Loucy (cell line): ENCODE data around the gene RASD1.

Experiments used
- H2AFZ ChIP-seq: fragments of 200-600 bp; sonication (generic); 2 replicates; pipeline ENCODE4 v1.6.0; 2016; ENCODE audit warnings: antibody characterized with exemption, mild to moderate bottlenecking, low read length, moderate library complexity
- H3F3A ChIP-seq: fragments of 200-600 bp; 2 replicates; pipeline ENCODE4 v1.6.0; 2016; ENCODE audit warnings: antibody characterized with exemption, low read depth, mild to moderate bottlenecking
- H3K27me3 ChIP-seq: fragments of 200-600 bp; sonication (generic); 2 replicates; pipeline ENCODE4 v1.6.1; 2014; ENCODE audit warnings: low read length, mild to moderate bottlenecking; ENCODE audit not compliant: insufficient read depth, poor library complexity, severe bottlenecking
- H3K36me3 ChIP-seq: fragments of 200-600 bp; sonication (generic); 2 replicates; pipeline ENCODE4 v1.6.1; 2016; ENCODE audit warnings: low read length; ENCODE audit not compliant: insufficient read depth
- H3K4me1 ChIP-seq: fragments of 200-600 bp; sonication (generic); 2 replicates; pipeline ENCODE4 v1.5.1; 2014; ENCODE audit warnings: low read length, mild to moderate bottlenecking; ENCODE audit not compliant: insufficient read depth, poor library complexity, severe bottlenecking
- H3K4me2 ChIP-seq: fragments of 200-600 bp; sonication (generic); 2 replicates; pipeline ENCODE4 v1.6.0; 2014; ENCODE audit warnings: antibody characterized with exemption, low read length, low read depth, mild to moderate bottlenecking; ENCODE audit not compliant: poor library complexity, severe bottlenecking
- H3K4me3 ChIP-seq: fragments of 200-600 bp; sonication (generic); 2 replicates; pipeline ENCODE4 v1.5.1; 2014; ENCODE audit warnings: low read length, mild to moderate bottlenecking, mixed read lengths; ENCODE audit not compliant: poor library complexity, severe bottlenecking
- H3K79me2 ChIP-seq: fragments of 200-600 bp; sonication (generic); 2 replicates; pipeline ENCODE4 v1.6.1; 2014; ENCODE audit warnings: low read length; ENCODE audit not compliant: insufficient read depth
- H3K9ac ChIP-seq: fragments of 200-600 bp; sonication (generic); 2 replicates; pipeline ENCODE4 v1.6.0; 2014; ENCODE audit warnings: mild to moderate bottlenecking, low read depth, low read length, moderate library complexity; ENCODE audit not compliant: poor library complexity, severe bottlenecking
- H3K9me2 ChIP-seq: fragments of 200-600 bp; sonication (generic); replicated peaks from 2 replicates; pipeline ENCODE4 v1.6.1; 2016; ENCODE audit warnings: low read depth, low read length, mixed read lengths
- H3K9me3 ChIP-seq: fragments of 200-600 bp; sonication (generic); 2 replicates; pipeline ENCODE4 v1.6.1; 2014; ENCODE audit warnings: mild to moderate bottlenecking, antibody characterized with exemption, low read length, low read depth; ENCODE audit not compliant: insufficient read depth
- H4K20me1 ChIP-seq: fragments of 200-600 bp; sonication (generic); 2 replicates; pipeline ENCODE4 v1.6.0; 2014; ENCODE audit warnings: antibody characterized with exemption, low read length, mild to moderate bottlenecking; ENCODE audit not compliant: insufficient read depth, poor library complexity, severe bottlenecking
- EZH2phosphoT487 ChIP-seq: fragments of 200-600 bp; IDR thresholded peaks from 2 replicates; pipeline ENCODE4 v1.6.1; 2018; ENCODE audit warnings: antibody characterized with exemption, mild to moderate bottlenecking, moderate library complexity, borderline replicate concordance
- TF ChIP-seq, protein P1 (sequence below): fragments of 200-600 bp; sonication (generic); conservative IDR thresholded peaks from 2 replicates; pipeline ENCODE4 v1.5.1; 2014; ENCODE audit warnings: mild to moderate bottlenecking, antibody characterized with exemption, low read length

RASD1 gene

DNA sequence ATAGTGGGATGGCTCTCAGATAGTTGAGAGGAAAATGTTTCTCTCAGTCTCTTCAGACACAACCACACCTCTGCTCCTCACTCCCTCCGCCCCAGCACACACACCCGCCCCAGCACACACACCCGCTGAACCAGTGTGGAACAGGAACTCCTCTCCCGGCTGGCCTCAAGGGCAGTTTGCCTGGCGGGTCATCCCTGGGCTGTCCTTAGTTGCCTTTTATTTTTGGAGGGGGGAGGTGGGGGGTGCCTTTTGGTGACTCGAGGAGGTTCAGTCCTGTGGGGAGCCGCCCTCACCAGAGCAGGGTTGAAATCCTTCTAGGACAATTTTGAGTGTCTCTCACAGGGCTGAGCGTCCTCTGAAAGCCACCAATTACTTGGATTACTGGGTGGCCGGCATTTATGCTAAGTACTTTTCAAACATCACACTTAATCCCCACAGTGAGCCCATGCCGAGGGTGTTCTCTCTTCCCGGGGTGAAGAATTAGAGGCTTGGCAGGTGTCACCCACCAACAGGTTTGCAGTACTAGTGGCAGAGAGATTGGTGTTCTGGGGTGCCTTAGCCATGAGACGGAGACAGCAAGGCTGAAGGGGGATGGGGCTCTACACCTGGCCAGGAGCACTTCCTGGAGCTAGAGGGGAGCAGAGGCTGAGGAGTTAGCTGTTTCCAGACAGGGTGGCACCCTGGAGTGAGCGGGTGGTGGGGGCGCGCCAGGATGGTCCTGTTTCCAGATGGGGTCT is 2.8 kb downstream of the RASD1 start:
- Histone ChIP-seq H4K20me1 (no peaks in the 10 kb centered on the region), H3K4me2 (no peak overlapping the region)
- TF ChIP-seq EZH2phosphoT487, result no peak
- TF ChIP-seq, protein P1, sequence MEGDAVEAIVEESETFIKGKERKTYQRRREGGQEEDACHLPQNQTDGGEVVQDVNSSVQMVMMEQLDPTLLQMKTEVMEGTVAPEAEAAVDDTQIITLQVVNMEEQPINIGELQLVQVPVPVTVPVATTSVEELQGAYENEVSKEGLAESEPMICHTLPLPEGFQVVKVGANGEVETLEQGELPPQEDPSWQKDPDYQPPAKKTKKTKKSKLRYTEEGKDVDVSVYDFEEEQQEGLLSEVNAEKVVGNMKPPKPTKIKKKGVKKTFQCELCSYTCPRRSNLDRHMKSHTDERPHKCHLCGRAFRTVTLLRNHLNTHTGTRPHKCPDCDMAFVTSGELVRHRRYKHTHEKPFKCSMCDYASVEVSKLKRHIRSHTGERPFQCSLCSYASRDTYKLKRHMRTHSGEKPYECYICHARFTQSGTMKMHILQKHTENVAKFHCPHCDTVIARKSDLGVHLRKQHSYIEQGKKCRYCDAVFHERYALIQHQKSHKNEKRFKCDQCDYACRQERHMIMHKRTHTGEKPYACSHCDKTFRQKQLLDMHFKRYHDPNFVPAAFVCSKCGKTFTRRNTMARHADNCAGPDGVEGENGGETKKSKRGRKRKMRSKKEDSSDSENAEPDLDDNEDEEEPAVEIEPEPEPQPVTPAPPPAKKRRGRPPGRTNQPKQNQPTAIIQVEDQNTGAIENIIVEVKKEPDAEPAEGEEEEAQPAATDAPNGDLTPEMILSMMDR, result no peak

DNA sequence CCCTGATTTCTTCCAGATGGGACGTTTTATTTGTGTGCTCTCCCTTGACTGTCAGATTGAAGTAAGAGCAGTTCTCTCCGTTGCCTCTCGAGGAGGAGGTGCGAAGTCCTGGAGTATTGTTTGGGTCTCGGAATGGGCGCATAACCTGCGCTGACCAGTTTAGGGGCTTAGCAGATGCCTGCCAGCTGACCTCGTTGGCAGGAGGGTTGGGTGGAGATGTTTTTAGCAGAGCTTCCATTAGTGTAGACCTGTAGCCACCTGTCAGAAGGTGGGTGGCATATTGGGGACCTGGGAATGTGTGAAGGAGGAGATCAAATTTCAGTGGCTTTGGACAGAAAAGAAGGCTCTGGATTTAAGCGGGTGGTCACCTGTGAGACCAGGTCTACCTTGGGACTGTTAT is 3.6 kb downstream of the RASD1 start:
- no peaks in the 10 kb centered on the region; the same call in 1 of the 2 replicates for H3F3A ChIP-seq
- 0 out of 2 replicates have a peak, but pooled peaks cover 6% of the 10 kb centered on the region for H3K79me2 ChIP-seq
- H3K36me3 ChIP-seq, result peaks cover 23% of the 10 kb centered on the region; the same call in 1 of the 2 replicates
- H2AFZ ChIP-seq, result no peak overlapping the region
- no peak overlapping the region for H3K4me2 ChIP-seq
- peaks cover 14% of the 10 kb centered on the region for H3K4me1 ChIP-seq
- no peak for TF ChIP-seq EZH2phosphoT487
- TF ChIP-seq, protein P1, result no peak
- no peaks in the 10 kb centered on the region for H3K9me2 ChIP-seq
- no peak overlapping the region for H3K4me3 ChIP-seq
- H3K27me3 ChIP-seq, result no peaks in the 10 kb centered on the region
- H3K9me3 ChIP-seq, result no peaks in the 10 kb centered on the region
- H3K9ac ChIP-seq, result no peak overlapping the region
- H4K20me1 ChIP-seq, result no peaks in the 10 kb centered on the region

More for the DNA sequence above, 2.8 kb downstream of the RASD1 start:
- peaks cover 13% of the 10 kb centered on the region for H3K4me1 ChIP-seq
- peaks cover 18% of the 10 kb centered on the region; the same call in 1 of the 2 replicates for H3K36me3 ChIP-seq
- H3F3A ChIP-seq, result no peaks in the 10 kb centered on the region; the same call in 1 of the 2 replicates
- no peak overlapping the region for H2AFZ ChIP-seq
- H3K4me3 ChIP-seq, result no peak overlapping the region
- H3K79me2 ChIP-seq, result 0 out of 2 replicates have a peak, but pooled peaks cover 4% of the 10 kb centered on the region
- no peaks in the 10 kb centered on the region for H3K9me3 ChIP-seq
- H3K9me2 ChIP-seq, result no peaks in the 10 kb centered on the region
- no peaks in the 10 kb centered on the region for H3K27me3 ChIP-seq
- H3K9ac ChIP-seq, result no peak overlapping the region

DNA sequence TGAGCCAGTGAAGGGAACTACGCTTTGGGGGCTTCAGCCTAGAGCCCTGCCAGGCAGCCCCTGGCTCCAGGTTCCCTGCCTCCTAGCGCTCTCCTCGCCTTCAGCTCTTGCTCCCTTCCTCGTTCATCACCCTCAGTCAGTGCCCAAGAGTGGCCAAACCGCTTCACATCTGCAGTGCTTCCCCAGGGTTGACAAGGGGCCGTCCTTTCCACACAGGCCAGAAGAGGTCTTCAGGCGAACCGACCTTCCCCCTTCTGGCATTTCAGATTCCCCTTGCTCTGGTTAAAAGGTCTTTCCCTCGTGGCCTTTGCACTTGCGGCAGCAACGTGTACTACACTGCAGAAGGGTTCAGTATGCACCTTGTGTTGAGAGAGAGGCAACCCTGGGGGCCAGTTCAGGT is 4.1 kb downstream of the RASD1 start:
- Histone ChIP-seq H2AFZ (no peak overlapping the region), H3K4me3 (no peak overlapping the region), H3K4me2 (no peak overlapping the region), H3K4me1 (peaks cover 13% of the 10 kb centered on the region), H3K9me2 (no peaks in the 10 kb centered on the region), H3F3A (no peaks in the 10 kb centered on the region; the same call in 1 of the 2 replicates), H3K9ac (no peak overlapping the region), H3K79me2 (0 out of 2 replicates have a peak, but pooled peaks cover 7% of the 10 kb centered on the region), H4K20me1 (no peaks in the 10 kb centered on the region), H3K27me3 (no peaks in the 10 kb centered on the region), H3K36me3 (peaks cover 25% of the 10 kb centered on the region; the same call in 1 of the 2 replicates), H3K9me3 (no peaks in the 10 kb centered on the region)
- no peak for TF ChIP-seq EZH2phosphoT487
- TF ChIP-seq, protein P1, result no peak
